ENCODE results near the gene FSCN2. TPM values are rescaled to one million over a fixed set of nuclear protein-coding genes. Genes with fewer than 3 reads are reported as not detected.
A peak's percentile ranks its signal among the peaks of the same experiment; 100 is the strongest.

Gene FSCN2
- 1.5 and 2.0 TPM in 2 replicates for total RNA-seq
- polyA plus RNA-seq, result 0.07 and 0.35 TPM in 2 replicates
- polyA plus RNA-seq (2012), result 0.21 and 0.73 TPM in 2 replicates
- 0.39 TPM in 1 of 2 replicates, not detected in the other for polyA minus RNA-seq (ENCODE audit: low replicate concordance)

GRCh38 chr17:81527591-81528383, at the start of gene FSCN2:
FSCN2 (plus strand) TSS chr17:81528377; CDS start chr17:81528532, 155 bp downstream.
- H3K27ac ChIP-seq (ENCODE audit: insufficient read depth, low read length), result no peak within 1 kb of the TSS
- no peaks in the 10 kb centered on the region for H3K79me2 ChIP-seq (ENCODE audit: control insufficient read depth, insufficient read depth, low read length)
- peaks cover 4% of the 10 kb centered on the region for H3K27me3 ChIP-seq (ENCODE audit: control insufficient read depth, insufficient read depth, low read length)
- no peaks in the 10 kb centered on the region for H3K9me3 ChIP-seq (ENCODE audit: control insufficient read depth, insufficient read depth, low read depth, low read length)
- peaks cover 2% of the 10 kb centered on the region for H3K4me1 ChIP-seq (ENCODE audit: control insufficient read depth, extremely low read depth, insufficient read depth, low read length)
- H3K4me2 ChIP-seq (ENCODE audit: extremely low read depth, insufficient read depth, low read length), result no peak within 1 kb of the TSS
- no peak for DNase-seq (ENCODE audit: low read depth in 2 of 2)
- no peak within 1 kb of the TSS for H3K4me3 ChIP-seq (replicated peaks in 1 of 4; ENCODE audit: control extremely low read depth in 1 of 4, insufficient read depth in 1 of 4, low read depth in 3 of 4, low read length in 4 of 4)
- no peak within 1 kb of the TSS for H3K9ac ChIP-seq (ENCODE audit: insufficient read depth, low read length)
- TF ChIP-seq CTCF (conservative IDR thresholded peaks at IDR 0.05 in 1 of 2, IDR thresholded peaks at IDR 0.05 in 1 of 2; ENCODE audit: low read depth in 1 of 2, low read length in 2 of 2) (peak; percentile 5 to 9), EZH2 (IDR thresholded peaks at IDR 0.05; ENCODE audit: low read length, missing control alignments) (no peak)
- H2AFZ ChIP-seq (ENCODE audit: low read length), result no peak within 1 kb of the TSS
- H4K20me1 ChIP-seq (ENCODE audit: control insufficient read depth, extremely low read depth, insufficient read depth, low read length), result no peaks in the 10 kb centered on the region
- H3K36me3 ChIP-seq (ENCODE audit: control insufficient read depth, insufficient read depth, low read length), result no peaks in the 10 kb centered on the region

GRCh38 chr17:81479175-81480071, 48.8 kb upstream of the FSCN2 start:
- Histone ChIP-seq H3K79me2 (ENCODE audit: control insufficient read depth, insufficient read depth, low read length) (no peaks in the 10 kb centered on the region), H3K4me2 (ENCODE audit: extremely low read depth, insufficient read depth, low read length) (no peak overlapping the region), H3K9ac (ENCODE audit: insufficient read depth, low read length) (no peak overlapping the region), H3K4me3 (replicated peaks in 1 of 4; ENCODE audit: control extremely low read depth in 1 of 4, insufficient read depth in 1 of 4, low read depth in 3 of 4, low read length in 4 of 4) (no peak overlapping the region), H4K20me1 (ENCODE audit: control insufficient read depth, extremely low read depth, insufficient read depth, low read length) (no peaks in the 10 kb centered on the region), H3K27ac (ENCODE audit: insufficient read depth, low read length) (no peak overlapping the region), H3K27me3 (ENCODE audit: control insufficient read depth, insufficient read depth, low read length) (no peaks in the 10 kb centered on the region), H3K36me3 (ENCODE audit: control insufficient read depth, insufficient read depth, low read length) (no peaks in the 10 kb centered on the region), H2AFZ (ENCODE audit: low read length) (no peak overlapping the region), H3K9me3 (ENCODE audit: control insufficient read depth, insufficient read depth, low read depth, low read length) (no peaks in the 10 kb centered on the region), H3K4me1 (ENCODE audit: control insufficient read depth, extremely low read depth, insufficient read depth, low read length) (no peaks in the 10 kb centered on the region)
- DNase-seq (ENCODE audit: low read depth in 2 of 2), result no peak
- TF ChIP-seq EZH2 (IDR thresholded peaks at IDR 0.05; ENCODE audit: low read length, missing control alignments) (no peak), CTCF (conservative IDR thresholded peaks at IDR 0.05 in 1 of 2, IDR thresholded peaks at IDR 0.05 in 1 of 2; ENCODE audit: low read depth in 1 of 2, low read length in 2 of 2) (no peak)

Data from fibroblast of lung (primary cell).